Head of caudate nucleus (tissue), 42 donors: Measurements from ENCODE around the gene UBE2Q2.
"Not testable (repeated sequence)": the region's sequence is repeated elsewhere in the genome, so short reads cannot be mapped to it uniquely, and the experiment has no call there.

Source experiments
- DNase-seq, 42 donors: peaks; one replicate each; pipeline versions ENCODE4 v3.0.0 to v3.0.0-alpha.2; 2020 to 2021; ENCODE audit warnings: mixed read lengths in 7 of 42
- intact Hi-C: fragments of 100-400 bp; cut with DNase I; formaldehyde crosslinking; loops from one replicate; pipeline ENCODE4 v1.15.0; 2022

The UBE2Q2 gene

DNA sequence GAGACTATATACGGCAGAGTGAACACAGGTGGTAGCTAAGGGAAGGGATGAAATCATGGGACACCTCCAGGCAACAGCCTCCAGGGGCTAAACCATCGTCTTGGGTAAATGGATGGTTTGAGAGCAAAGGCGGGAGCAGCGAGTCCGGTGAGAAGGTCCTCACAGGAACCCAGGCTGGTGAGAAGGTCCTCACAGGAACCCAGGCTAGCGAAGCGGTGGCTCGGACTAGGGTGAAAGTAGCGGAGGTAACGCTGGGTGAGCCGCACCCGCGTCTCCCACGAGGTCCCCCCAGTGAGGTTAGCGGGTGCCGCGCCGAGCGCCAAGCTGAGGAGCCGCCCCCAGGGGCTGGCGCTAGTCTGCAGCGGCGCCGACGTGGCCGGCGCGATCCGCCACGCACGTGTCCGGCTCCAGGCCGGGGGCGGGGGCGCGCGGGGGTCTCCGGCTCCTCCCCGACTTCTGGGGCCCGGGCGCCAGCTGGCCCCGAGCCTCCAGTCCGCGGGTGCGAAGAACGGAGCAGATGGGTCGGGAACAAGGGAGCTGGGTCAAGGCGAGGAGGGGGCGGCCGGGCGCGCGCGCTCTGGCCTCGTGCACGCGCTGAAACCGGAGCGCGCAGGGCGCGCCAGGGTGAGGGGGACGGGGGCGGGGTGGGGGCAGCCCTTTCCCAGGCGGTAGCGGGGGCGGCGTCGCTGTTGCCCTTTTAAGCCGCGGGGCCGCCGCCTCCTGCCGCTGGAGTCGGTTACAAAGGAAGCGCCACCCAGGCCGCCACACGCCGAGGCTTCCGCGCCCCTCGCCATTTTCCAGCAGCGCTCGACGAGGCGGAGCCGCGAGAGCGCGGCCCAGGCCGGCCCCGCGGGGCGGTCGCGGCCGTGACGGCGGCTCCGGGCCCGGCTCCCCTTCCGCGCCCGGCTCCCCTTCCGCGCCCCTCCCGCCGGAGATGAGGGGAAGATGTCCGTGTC is at the start of gene UBE2Q2:
TSS of gene UBE2Q2 (plus strand) at position 726 of the 956 bp plus-strand sequence. CDS start at position 946, 220 bp downstream.
- intact Hi-C loops = no loop called here
- DNase-seq = peak in 41 of 42 donors; percentile 19 to 82 (median 59)

DNA sequence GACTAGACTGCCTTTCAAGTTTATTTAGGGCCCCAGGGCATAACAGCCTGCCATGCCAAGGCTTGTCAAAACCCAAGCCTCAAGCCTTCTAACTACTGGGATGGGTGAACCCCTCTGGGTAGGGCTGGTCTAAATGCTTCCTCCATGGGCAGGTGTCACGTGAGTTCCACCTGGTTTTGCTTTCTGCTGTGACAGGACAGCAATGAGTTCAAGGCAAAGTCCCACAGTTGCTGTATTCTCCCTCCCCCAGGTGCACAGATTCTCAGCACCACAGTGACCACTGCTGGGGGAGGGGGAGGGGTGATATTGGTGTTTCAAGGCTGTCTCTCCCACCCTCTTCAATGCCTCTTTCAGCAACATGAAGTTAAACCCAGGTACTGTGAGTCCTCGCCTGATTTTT is 46.9 kb upstream of the UBE2Q2 start:
- no peak for DNase-seq

DNA sequence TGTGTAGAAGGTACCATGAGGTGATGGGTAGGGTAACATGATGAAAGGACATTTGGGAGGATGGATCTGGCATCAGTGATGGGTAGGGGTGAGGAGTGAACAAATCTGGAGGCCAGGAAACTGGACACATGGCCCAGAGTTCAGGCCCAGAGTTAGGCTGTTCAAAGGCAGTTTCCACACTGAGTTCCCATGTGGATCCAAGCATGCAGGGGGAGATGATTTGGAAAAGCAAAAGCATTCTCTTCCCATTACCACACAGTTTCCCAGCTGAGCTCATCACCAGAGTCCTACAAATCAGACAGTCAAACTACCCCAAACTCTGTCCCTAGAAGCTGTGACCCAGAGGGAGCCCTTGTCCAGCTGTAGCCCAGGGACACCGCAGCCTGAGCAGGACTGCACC is 46.1 kb upstream of the UBE2Q2 start:
- intact Hi-C loops, DNase-seq: not testable (repeated sequence)

More for the DNA sequence above, 46.9 kb upstream of the UBE2Q2 start:
- intact Hi-C loops = no loop called here

DNA sequence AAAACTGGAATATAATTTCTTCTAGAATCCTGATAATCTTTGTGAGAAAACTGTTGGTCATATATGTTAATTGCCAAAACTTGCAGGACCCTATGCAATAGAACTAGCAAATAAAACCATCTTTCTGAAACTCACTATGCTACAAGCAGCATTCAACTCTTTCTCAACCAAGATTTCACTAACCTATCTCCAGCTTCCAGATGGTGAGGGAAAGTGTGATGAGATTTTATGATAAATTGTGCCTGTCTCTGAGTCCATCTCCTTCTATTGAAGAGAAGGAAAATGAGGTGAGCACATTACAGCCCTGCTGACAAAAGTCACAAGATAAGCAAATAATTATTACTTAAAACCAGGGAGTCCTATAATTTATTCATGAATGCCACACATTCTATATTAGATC is 44.1 kb upstream of the UBE2Q2 start:
- intact Hi-C loops = no loop called here
- no peak for DNase-seq

DNA sequence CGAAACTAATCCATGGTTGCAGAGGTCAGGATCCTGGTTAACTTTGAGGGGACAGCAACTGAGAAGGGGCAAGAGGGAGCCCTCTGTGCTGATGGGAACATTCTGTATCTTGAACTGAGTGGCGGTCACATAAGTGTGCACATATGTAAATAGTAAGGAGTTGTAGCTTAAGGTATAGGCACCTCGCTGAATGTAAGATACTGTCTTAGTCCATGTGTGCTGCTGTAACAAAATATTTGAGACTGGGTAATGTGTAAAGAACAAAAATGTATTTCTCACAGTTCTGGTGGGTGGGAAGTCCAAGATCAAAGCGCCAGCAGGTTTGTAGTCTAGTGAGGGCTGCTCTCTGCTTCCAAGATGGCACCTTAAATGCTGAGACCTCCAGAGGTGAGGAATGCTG is 42.8 kb upstream of the UBE2Q2 start:
- not testable (repeated sequence) for DNase-seq
- intact Hi-C loops = loop anchor here (5.0 kb wide), 1 partner anchor 73 kb away; no protein-coding TSS in a partner anchor

DNA sequence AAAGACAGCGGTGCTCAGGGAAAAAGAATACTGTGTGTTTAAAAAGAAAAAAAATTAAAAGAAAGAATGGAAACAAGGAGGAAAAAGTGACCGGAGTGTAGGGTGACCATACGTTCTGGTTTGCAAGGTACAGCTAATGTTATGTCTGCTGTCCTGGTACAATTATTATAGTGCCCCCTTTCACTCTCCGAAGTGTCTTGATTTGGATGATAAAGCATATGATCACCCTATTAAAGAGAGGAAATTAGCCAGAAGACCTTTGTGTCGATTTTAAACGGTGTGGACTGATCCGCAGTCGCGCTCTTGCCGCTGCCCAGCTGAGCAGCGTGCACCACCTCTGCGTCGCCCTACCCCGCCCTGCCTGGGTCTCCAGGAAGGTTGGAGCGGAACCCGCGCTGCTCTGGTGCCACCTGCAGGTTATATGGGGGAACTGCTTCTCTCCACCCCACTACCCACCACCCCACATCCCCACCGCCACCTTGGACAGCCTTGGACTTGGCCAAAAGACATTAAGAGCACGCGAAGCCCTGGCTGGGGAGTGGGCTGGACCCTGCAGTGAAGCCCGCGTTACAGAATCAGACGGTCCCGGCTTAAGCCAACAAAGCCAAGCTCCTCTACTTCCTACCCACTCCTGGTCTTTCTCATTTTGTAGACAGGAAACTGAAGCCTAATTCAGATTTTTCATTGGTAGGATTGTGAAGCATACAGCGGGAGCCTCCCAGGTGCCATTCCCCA is 41.2 kb upstream of the UBE2Q2 start:
- intact Hi-C loops = loop anchor here (5.0 kb wide), 1 partner anchor 75 kb away; no protein-coding TSS in a partner anchor

DNA sequence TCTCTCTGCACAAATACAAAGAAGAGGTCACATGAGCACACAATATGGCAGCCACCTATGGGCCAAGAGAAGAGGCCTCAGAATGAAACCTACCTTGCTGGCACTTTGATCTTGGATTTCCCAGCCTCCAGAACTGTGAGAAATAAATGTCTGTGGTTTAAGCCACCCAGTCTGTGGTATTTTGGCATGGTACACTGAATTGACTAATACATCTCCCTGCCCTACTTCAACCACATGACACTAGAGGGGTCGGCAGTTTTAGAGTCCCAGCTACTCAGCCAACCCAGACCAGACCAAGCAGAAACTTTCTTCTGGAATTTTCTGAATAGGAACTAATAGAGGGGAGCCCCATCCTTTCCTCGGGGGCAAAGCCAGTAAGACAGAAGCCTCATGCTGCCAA is 35.8 kb upstream of the UBE2Q2 start:
- intact Hi-C loops, DNase-seq: not testable (repeated sequence)

More for the DNA sequence above, 41.2 kb upstream of the UBE2Q2 start:
- DNase-seq = peak; percentile 37 to 91 (median 79)

DNA sequence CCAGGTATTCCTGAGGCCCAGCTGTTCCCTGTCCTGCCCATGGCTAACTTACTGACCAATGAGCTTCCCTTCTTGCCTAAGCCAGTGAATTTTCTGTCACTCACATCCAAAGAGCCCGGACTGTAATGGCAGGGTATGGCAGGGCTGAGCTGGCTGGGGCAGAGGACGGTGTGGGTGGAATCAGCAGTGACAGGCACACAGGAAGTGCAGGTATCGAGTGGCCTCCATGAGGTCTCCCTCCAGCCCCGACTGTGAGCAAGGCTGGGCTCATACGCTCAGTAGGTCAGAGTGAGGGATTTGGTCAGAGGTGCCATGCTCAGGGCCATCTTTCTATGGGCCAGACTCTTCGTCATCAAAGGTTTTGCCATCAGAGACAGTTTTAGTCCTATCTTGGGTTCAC is 35.2 kb upstream of the UBE2Q2 start:
- intact Hi-C loops, DNase-seq: not testable (repeated sequence)

DNA sequence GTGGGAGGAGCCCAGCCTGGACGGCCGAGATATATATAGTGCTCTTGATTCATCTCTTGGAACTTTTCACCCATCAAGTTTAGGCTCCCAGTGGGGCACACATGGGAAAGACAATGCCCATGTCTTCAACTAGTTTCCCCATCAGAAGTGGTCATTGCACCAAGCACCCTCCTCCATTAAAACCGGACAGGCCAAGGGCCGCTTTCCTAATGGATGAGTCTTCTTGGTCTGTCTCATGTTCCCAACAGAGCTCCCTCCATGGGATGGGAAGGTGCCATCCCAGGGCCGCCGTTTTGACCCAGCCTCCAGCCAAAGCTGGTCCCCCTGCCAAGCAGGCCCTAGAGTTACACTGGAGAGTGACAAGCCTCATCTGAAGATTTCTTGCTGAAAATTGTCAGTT is 34.7 kb upstream of the UBE2Q2 start:
- intact Hi-C loops = no loop called here
- DNase-seq = no peak

DNA sequence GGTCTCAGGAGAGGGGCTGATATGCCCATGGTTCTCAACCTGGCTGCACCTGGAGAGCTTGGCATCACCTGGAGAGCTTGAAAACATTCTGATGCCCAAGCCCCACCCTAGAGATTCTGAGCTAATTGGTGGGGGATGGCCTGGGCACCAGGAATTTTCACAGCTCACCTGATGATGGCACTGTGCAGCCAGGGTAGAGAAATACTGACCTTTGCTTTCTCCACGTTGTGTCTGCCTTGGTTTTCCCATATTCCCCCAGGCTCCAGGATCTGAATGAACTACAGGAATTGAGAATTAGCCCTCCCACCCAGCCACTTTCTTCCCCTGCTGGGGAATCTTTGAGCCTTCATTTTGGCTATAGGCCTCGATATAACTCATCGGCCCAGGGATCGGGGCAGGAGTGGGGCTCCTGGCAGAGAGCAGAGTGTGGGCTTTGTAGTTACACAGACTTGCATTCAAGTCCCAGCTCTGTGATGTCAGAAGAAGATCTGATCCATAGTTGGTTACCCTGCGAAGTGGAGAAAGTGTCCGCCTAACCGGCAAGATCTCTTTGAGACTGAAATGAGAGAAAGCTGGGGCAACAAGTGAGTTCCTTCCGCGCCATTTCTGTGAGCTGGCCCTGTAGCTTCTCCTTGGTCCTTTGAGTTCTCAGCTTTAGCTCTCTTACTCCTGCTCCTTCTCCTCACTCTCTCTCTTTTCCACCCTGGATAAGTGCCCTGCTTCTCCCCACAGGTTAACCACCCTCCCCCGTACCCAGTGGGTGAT is 33.1 kb upstream of the UBE2Q2 start:
- intact Hi-C loops = no loop called here
- DNase-seq = no peak

DNA sequence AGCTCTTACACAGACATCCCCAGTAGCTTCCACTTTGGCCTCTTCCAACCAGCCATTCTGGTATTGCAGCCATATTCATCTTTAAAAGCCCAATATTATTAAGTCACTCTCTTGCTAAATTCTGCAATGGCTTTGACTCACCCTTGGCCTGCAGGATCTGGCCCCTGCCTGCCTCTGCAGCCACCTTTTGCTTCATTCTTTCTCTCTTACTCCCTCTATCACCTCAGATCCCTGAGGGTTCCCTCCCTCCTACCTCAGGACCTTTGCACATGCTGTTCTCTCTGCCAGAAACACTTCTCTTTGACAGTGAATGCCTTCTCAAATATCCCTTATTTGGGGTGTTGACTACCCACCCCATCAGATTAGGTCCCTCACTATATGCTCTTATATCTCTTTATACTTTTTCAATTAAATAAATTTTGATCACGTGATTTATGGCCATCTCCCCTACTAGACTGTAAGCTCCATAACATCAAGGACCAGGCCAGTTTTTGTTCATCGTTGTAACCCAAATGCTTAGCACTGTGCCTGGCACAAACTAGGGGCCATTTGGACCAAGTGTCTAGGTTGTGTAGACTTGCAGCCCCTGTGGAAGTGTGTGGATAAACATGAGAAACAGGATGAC is 32.3 kb upstream of the UBE2Q2 start:
- intact Hi-C loops = no loop called here
- no peak for DNase-seq

DNA sequence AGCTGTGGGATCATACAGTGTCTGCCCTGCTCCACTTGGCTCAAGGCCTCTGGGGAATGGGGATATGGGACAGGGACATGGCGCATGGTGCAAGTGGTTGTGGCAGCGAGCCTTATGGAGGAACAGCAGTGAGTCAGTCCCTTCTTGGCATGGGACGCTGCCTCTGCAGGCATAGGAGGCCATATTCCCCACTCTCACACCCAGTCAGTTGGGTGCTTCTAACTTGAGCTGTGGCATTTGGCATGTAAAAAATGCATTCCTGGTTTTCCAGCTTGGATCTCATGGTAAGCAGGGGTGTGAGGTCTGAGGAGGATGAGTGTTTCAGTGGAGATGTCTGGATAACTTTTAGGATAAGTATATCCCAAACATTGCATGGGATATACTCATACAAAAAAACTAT is 31.6 kb upstream of the UBE2Q2 start:
- intact Hi-C loops = no loop called here
- no peak for DNase-seq

DNA sequence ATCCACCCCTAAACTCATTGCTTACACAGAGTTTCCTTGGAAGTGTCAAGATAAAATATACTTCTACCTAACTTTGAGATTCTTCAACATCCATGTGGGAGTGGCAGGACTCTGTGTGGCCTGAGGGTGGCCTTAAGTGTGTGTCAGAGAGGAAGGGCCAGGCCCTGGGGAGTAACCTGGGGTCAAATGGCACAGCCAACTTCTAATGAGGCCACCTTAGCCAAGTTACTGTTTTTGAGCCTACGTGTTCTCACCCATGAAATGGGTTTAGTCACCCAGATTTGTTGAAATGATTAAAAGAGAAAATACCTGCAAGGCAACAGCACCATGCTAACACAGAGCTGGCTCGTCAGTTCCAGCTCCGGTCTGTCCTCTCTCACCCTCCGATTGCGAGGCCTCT is 28.5 kb upstream of the UBE2Q2 start:
- intact Hi-C loops = no loop called here
- DNase-seq = no peak

DNA sequence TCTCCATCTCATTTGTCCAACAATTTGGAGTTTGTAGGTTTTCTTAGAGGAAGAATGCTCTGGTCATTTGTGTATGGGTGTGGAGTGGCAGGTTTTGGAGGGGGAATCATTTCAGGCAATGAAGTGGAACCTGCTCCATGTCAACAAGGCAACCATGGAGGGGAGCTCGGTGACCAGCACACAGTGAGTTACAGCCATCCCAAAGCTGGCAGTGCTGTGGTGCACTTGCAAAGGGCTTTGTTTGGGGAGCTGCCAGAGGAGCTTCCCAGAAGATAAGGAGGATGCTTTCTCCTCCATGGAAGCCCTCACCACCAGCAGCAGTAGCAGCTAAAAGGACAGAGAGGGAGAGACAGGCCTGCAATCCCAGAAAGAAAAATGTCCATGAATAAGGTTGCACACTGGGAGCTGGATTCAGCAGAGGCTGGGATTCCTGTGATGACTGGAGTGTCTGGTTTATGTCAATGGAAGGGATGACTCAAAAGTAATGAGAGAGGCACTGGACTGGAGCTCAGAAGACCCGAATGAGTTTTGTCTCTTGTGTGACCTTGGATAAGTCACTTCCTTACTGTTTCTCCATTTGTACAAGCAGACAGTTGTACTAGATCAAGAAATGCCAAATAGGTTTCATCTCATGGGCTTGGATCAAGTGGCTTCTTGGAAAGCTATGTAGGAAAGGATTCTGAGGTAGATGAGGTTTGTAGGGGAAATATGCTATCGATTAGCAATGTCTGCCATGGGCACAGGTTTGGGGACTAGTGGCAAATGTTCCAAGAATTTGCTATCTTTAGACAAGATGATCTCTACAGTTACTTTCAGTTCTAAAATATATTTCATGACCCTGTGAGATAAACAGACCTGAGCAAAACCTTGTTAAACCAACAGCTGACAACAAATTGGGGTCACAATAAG is 27.2 kb upstream of the UBE2Q2 start:
- DNase-seq = no peak
- intact Hi-C loops = no loop called here

DNA sequence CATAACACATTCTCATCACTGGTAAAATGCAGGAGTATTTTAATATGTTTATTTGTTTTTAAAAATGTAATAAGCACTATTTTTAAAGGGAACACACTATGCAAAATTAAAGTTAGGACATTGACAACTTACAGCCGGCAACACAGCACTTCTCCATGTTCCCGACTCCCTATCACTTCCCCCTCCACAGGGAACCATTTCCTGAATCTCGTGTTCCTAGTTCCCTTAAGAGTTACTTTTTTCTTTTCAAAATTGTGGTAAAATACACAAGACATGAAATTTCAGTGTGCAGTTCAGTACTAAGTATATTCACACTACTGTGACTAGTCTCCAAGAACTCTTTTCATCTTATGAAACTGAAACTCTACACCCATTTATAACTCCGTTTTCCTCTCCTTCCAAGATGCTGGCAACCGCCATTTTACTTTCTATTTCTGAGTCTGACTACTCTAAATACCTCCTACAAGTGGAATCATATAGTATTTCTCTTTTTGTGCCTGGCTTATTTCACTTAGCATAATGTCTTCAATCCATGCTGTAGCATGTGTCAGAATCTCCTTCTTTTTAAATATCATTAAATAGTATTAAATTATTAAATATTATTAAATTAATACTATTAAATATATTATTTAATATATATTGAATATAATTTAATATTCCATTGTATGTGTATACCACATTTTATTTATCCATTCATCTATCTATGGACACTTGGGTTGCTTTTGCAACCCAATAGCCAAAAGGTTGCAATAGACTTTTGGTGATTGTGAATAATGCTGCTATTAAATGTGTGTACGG is 25.9 kb upstream of the UBE2Q2 start:
- intact Hi-C loops = no loop called here
- DNase-seq = no peak

DNA sequence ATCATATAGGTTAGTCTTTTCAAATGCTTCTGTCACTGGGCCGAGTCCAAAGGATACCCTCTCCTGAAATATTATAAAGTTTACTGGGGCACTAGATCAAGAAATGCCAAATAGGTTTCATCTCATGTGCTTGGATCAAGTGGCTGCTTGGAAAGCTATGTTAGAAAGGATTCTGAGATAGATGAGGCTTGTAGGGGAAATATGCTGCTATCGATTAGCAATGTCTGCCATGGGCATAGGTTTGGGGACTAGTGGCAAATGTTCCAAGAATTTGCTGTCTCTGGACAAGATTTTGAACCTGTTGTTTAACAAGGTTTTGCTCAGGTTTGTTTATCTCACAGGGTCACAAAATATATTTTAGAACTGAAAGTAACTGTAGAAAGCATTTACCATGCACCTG is 23.0 kb upstream of the UBE2Q2 start:
- intact Hi-C loops = no loop called here
- DNase-seq = no peak

DNA sequence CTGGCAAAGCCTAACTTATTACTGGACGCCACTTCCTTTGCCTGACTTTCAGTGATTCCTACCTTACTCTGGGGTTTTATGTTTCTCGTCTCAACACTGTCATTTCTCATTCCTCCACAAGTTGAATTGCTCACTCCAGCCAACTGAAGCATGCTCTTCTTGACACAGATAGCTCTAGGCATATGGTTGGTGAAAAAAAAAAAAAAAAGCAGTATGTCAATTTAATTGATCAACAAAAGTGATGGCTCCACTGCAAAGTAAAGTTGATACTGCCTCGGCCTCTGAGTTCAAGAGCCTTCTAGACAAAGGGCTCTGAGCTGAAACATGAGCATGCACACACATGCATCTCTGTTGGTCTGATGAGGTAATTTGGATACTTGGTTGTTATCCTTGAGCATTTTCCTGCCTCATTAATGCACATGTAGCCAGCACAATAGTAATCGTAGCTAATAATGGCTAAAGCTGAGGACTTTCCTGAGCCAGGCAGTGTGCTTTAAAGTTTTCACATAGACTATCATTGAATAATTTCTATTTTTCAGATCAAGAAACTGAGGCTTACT is 21.4 kb upstream of the UBE2Q2 start:
- DNase-seq = no peak
- intact Hi-C loops = no loop called here
